MM.1S (cell line): ENCODE data around the gene PROSER3.

Experiments used
- CTCF ChIP-seq: fragments of 300-600 bp; sonication (generic); IDR thresholded peaks from 2 replicates; pipeline ENCODE4 v1.5.1; 2016; ENCODE audit warnings: antibody characterized with exemption, low read length, mixed read lengths
- EZH2 ChIP-seq: fragments of 300-600 bp; sonication (generic); optimal IDR thresholded peaks from 2 replicates; pipeline ENCODE3; 2017; ENCODE audit warnings: low read depth, mild to moderate bottlenecking, antibody characterized with exemption, low read length, mixed read lengths
- EZH2phosphoT487 ChIP-seq: fragments of 300-600 bp; sonication (generic); IDR thresholded peaks from 2 replicates; pipeline ENCODE4 v1.6.1; 2018; ENCODE audit warnings: antibody characterized with exemption, low read length

GRCh38 chr19:35818445-35818844, 60.5 kb downstream of the PROSER3 start:
- TF ChIP-seq EZH2 = no peak
- TF ChIP-seq CTCF = no peak
- TF ChIP-seq EZH2phosphoT487 = no peak
